ENCODE measurements around the gene ABHD17B. TPM values are rescaled to one million over a fixed set of nuclear protein-coding genes. Genes with fewer than 3 reads are reported as not detected.

ABHD17B gene
- total and polyA plus RNA-seq, 2 donors (not counting 3 experiments of a cell fraction or from before 2014, with no cell fraction given): 12.8 to 16.8 TPM

GRCh38 chr9:71824257-71824656, 86.7 kb downstream of the ABHD17B start:
- no peak overlapping the region for H3K9ac ChIP-seq (replicated peaks; ENCODE audit: extremely low read depth, insufficient read depth, low read length)
- H4K20me1 ChIP-seq (replicated peaks; ENCODE audit: control insufficient read depth, extremely low read depth, insufficient read depth, low read length): no peaks in the 10 kb centered on the region
- no peaks in the 10 kb centered on the region for H3K9me3 ChIP-seq (replicated peaks; ENCODE audit: control insufficient read depth, insufficient read depth, low read length)
- DNase-seq (ENCODE audit: low read depth, low spot score) (no peak), FAIRE-seq (no peak)
- H3K79me2 ChIP-seq (ENCODE audit: control insufficient read depth, insufficient read depth, low read length): no peaks in the 10 kb centered on the region
- dilution Hi-C loops (cut with MboI; ENCODE audit: extremely low pct_ligation_motif_present, low sequenced_read_pairs) (no loop called here), intact Hi-C loops (cut with micrococcal nuclease) (no loop called here)
- no peak overlapping the region for H3K4me2 ChIP-seq (ENCODE audit: insufficient read depth, low read length)
- no peak overlapping the region for H3K27ac ChIP-seq (ENCODE audit: insufficient read depth, low read depth, low read length)
- no peaks in the 10 kb centered on the region for H3K9me1 ChIP-seq (replicated peaks; ENCODE audit: control insufficient read depth, extremely low read depth, insufficient read depth, low read length)
- no peaks in the 10 kb centered on the region for H3K36me3 ChIP-seq (ENCODE audit: control insufficient read depth in 2 of 2, extremely low read depth in 1 of 2, insufficient read depth in 2 of 2, low read length in 2 of 2)
- no peaks in the 10 kb centered on the region for H3K27me3 ChIP-seq (ENCODE audit: control insufficient read depth in 2 of 2, insufficient read depth in 2 of 2, low read length in 2 of 2)
- CTCF ChIA-PET: interaction anchor here (1.1 to 2.1 kb wide), 2 partner anchors 201 to 214 kb away, joined by 3 to 6 read pairs; no protein-coding TSS in a partner anchor
- POLR2A ChIA-PET: interaction anchor here (0.6 kb wide), 1 partner anchor 1460 kb away, joined by 3 read pairs; no protein-coding TSS in a partner anchor
- TF ChIP-seq MAX (IDR thresholded peaks at IDR 0.05; ENCODE audit: insufficient read depth, insufficient read length) (no peak), EZH2 (IDR thresholded peaks at IDR 0.05; ENCODE audit: borderline replicate concordance, low read depth, low read length, severe bottlenecking) (no peak), CTCF (IDR thresholded peaks at IDR 0.05; ENCODE audit: extremely low read depth in 1 of 2, insufficient read depth in 1 of 2, low read depth in 1 of 2, low read length in 2 of 2) (no peak), POLR2A (IDR thresholded peaks at IDR 0.05; ENCODE audit: low read depth, low read length) (no peak), MYC (IDR thresholded peaks at IDR 0.05; ENCODE audit: low read depth, low read length) (no peak), GATA2 (IDR thresholded peaks at IDR 0.05; ENCODE audit: insufficient read depth, insufficient read length, low read depth, low read length) (no peak), JUN (IDR thresholded peaks at IDR 0.05; ENCODE audit: borderline replicate concordance, insufficient read depth, insufficient read length, low read depth) (no peak), FOS (IDR thresholded peaks at IDR 0.05; ENCODE audit: borderline replicate concordance, insufficient read depth, low read length) (no peak), POLR2AphosphoS5 (IDR thresholded peaks at IDR 0.05; ENCODE audit: insufficient read depth, low read depth, low read length) (no peak)
- H3K4me3 ChIP-seq (replicated peaks in 1 of 3; ENCODE audit: insufficient read depth in 1 of 3, low read depth in 1 of 3, low read length in 3 of 3): no peak overlapping the region
- H3K4me1 ChIP-seq (ENCODE audit: control insufficient read depth, extremely low read depth, insufficient read depth, low read length): no peaks in the 10 kb centered on the region
- no TSS peak for BruUV-seq (replicated peaks)
- H2AFZ ChIP-seq (ENCODE audit: low read depth, low read length): no peak overlapping the region
